ENCODE data around the gene DCTPP1. TPM values are rescaled to one million over a fixed set of nuclear protein-coding genes. Genes with fewer than 3 reads are reported as not detected.
A peak's percentile ranks its signal among the peaks of the same experiment; 100 is the strongest.

The DCTPP1 gene
- total and polyA plus RNA-seq, 9 of the 15 experiments (the other 6 are each of a cell fraction or from before 2014, with no cell fraction given): 45.0 to 132 (median 80.6) TPM

GRCh38 chr16:30380072-30380802 is 49.6 kb downstream of the DCTPP1 start:
- Histone ChIP-seq H3K27ac (ENCODE audit: extremely low read depth, low read depth, low read length) (peak overlapping the region; percentile 91; the same call in 2 of the 3 replicates), H3K27me3 (ENCODE audit: control insufficient read depth in 2 of 2, insufficient read depth in 2 of 2, low read length in 2 of 2) (no peaks in the 10 kb centered on the region), H3K4me1 (replicated peaks in 1 of 2; ENCODE audit: control insufficient read depth in 2 of 2, insufficient read depth in 2 of 2, low read length in 2 of 2) (peaks cover 46 to 62% of the 10 kb centered on the region in 2 experiments), H3K79me2 (ENCODE audit: control insufficient read depth, insufficient read depth, low read length) (peaks cover 16% of the 10 kb centered on the region), H3K9ac (ENCODE audit: insufficient read depth in 1 of 2, low read depth in 2 of 2, low read length in 2 of 2) (no peak overlapping the region; a peak in 1 of 4 replicates), H4K20me1 (replicated peaks; ENCODE audit: control insufficient read depth, insufficient read depth, low read length) (no peaks in the 10 kb centered on the region), H3K4me3 (no peak overlapping the region), H3K4me2 (ENCODE audit: insufficient read depth, low read length) (peak overlapping the region; percentile 4; the same call in 1 of the 2 replicates), H3K36me3 (ENCODE audit: control insufficient read depth, insufficient read depth, low read length) (peaks cover 7% of the 10 kb centered on the region; the same call in 1 of the 3 replicates), H3K9me3 (replicated peaks; ENCODE audit: control insufficient read depth, insufficient read depth, low read depth, low read length) (no peaks in the 10 kb centered on the region), H3K9me1 (ENCODE audit: control insufficient read depth, insufficient read depth, low read length) (no peaks in the 10 kb centered on the region), H2AFZ (ENCODE audit: low read depth, low read length) (no peak overlapping the region)
- CTCF ChIA-PET (ENCODE audit: low intra/inter-chr PET ratio): no interaction called here
- WGBS (ENCODE audit: insufficient coverage, low coverage, missing lambda C conversion rate): 81% methylated on average over 4 of the region's 4 CpGs
- no TSS peak for BruUV-seq (replicated peaks)
- POLR2A ChIA-PET: interaction anchor here (1.4 kb wide), 1 partner anchor 8 kb away, joined by 3 read pairs; no protein-coding TSS in a partner anchor
- DNase-seq (ENCODE audit: extremely low read depth in 1 of 4, low spot score in 3 of 4) (no peak), FAIRE-seq (no peak), ATAC-seq (no peak)
- intact Hi-C loops (cut with micrococcal nuclease) (loop anchor here (2.0 kb wide), 1 partner anchor 15 kb away; the partner anchor contains the start of gene ZNF48), in situ Hi-C loops (cut with MboI) (no loop called here)
- no peak for TF ChIP-seq GATA2 (CRISPR knock-in tag; IDR thresholded peaks at IDR 0.05)
- 0 out of 2 replicates have a peak, but pooled peaks have one; percentile 1 for TF ChIP-seq ARID4B (CRISPR knock-in tag; IDR thresholded peaks at IDR 0.05)

All from K562 (cell line).